GM19025 (cell line): ENCODE measurements around the gene SERPINA9.

ENCODE experiments used
- ATAC-seq: cut with Tn5 transposase; IDR thresholded peaks from one replicate; pipeline ENCODE4 v1.9.1; 2021; ENCODE audit warnings: mild to moderate bottlenecking, low read depth, moderate library complexity; ENCODE audit not compliant: unreplicated experiment

Gene SERPINA9

DNA sequence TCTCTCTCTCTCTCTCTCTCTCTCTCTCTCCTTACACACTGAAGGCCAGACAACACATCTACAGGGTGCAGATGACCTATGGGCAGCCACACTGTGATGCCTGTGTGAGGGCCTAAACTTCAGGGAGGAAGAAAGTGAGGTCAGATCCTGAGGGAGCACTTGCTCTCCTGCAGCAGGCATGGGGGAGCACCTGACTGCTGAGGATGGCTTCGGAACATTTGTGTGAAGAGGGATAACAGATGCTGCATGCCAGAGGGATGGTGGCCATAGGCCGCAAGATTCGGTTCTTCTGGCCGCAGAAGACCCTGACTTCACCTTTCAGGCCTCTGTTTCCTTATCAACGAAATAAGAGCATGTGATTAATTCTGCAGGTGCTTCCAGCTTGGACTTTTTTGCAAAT lies 11.7 kb downstream of the SERPINA9 start:
- ATAC-seq, result no peak

DNA sequence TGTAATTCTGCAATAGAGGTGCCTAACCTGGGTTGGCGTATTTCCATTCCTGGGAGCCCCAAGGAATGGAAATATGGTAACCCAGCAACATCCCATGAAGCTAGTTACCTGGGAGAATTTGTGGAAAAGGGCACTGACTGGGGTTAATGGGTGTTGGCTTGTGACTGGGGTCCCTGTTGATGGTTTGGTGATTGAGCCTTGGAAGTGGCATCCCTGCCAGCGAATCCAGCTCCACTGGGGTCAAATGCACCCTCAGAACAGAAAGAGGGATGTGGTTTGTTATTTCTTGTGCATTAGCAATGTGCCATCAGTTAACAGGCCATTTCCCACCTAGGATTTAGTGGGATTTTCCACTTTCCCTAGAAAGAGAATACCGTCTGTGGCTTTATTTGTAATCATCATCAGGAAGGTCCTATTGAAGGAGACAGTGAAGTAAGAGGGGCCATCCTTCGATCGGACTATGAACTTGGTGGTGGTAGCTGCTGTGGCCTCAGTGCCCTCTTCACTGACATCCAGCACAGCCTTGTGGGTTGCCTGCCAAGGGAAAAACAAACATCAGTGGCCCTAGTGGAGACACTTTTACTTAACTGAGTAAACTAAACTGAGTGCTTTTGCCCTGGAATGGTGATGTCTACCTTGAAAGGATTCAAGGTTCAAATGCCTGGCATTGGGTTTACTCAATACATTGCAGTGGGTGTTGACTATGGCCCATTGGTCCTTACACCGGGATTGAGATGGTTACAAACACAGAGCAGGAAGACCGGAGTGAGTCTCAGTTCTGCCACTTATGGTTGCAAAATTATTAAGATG lies 13.0 kb downstream of the SERPINA9 start:
- ATAC-seq, result no peak

DNA sequence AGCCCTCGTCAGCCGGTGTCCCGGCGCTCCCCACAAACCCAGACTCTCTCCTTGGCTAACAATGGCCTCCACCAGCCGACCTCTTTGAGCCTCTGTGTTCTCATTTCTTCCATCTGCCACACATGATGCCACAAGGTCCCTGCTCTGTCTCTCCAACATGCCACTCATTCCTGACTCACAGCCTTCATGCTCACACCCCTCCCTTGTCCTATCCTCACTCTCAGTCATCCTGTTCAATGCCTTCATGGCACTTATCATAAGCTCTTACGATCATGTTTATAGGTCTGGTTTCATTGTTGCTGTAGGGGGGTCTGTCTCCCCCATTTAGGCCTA lies 13.8 kb downstream of the SERPINA9 start:
- no peak for ATAC-seq

DNA sequence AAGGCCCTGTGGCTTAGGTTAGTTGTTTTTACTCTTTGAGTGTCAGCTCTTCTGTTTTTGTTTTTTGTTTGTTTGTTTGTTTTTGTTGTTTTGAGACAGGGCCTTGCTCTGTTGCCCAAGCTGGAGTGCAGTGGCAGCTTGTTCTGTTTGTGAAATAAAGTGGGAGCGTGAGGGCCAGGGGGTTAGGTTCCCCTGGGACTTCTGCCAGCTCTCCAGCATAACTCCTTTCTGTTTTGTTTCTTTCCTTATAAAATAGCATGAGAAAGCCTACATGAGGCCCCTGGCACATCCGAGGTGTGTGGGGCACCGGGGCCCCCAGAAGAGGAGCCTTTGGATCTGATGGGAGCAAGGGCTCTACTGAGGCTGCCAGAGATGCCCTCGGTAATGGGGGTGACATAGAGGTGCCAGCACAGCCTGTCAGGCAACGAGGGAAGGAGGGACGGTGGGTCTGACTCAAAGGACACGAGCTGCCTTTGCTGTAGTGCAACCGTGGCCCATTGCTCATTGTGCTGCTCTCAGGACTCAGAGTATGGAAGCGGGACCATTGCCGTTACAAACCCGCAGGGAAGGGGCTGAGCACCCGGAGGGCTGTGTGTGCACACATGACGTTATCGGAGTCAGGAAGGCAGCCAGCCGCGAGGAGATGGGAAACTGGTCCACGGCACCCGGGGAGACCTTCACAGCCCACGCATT lies 14.3 kb downstream of the SERPINA9 start:
- no peak for ATAC-seq

DNA sequence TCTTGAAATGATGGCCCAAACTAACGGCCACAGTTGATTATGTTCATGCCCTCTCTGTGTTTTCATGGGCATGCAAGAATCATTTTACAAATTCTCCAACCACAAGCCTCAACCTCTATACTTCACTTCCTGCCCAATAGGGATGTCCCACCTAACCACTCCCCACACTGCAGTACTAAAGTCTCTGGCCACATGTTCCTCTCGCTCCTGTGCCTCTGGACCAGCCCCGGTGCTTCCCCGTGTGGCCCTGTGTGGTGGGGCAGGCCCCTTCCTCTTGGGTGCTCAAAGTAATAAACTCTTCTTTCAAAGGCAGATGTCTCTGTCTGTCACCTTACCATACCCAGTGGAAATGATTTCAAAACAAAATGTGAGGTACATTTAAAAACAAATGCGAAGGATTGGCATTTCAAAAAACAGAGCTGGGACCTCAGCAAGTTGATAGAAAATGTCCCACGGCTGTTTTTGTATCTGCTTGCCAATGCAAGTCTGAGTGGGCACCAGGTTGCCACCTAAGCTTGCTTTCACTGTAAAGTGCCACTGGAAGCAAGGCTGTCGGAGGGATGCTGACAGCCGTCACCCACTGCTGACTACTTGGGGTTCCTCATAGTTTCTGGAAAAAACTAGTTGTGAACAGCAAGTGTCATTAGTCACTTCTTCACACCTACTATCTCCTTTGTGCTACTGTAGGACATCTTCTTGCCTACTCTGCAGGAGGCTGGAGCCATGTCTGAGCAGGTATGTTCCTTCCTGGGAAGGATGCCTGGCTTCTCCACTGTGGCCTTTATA lies 15.2 kb downstream of the SERPINA9 start:
- no peak for ATAC-seq

DNA sequence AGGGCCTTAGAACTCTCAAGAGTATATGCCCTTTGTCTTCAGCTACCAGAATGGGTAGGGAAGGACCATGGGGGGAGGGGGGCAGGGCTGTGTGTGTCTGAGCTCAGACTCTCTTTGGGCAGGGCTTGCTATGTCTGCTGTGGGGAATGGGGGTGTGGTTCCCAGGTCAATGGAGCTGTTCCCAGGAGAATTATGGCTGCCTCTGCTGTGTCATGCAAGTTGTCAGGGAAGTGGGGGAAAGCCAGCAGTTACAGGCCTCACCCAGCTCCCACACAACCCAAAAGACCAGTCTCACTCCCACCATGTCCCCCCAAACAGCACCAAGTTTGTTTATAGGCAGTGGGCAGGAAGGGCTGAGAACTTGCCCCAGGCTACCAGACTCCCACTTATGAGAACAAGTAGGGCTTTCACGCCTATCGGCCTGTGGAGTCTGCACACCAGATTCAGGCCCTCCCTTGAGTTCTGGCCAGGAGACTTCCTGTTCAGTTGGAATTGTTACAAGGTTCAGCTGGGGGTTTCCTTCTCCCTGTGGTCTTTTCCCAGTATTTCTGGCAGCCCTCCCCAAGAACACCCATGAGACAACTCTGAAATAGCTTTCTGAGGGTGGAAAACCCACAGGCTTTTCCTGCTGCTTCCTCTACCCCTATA lies 17.3 kb downstream of the SERPINA9 start:
- ATAC-seq, result no peak

DNA sequence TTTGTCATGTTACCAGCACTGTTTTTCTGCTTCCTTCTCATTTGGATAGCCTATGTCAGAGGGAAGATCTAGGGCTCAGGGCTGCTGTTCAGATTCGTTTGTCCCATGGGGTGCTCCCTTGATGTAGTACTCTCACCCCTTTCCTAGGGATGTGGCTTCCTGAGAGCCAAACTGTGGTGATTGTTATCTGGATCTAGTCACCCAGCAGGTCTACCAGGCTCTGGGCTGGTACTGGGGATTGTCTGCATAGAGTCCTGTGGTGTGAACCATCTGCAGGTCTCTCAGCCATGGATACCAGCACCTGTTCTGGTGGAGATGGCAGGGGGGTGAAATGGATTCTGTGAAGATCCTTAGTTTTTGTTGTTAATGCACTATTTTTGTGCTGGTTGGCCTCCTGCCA lies 17.9 kb downstream of the SERPINA9 start:
- no peak for ATAC-seq

DNA sequence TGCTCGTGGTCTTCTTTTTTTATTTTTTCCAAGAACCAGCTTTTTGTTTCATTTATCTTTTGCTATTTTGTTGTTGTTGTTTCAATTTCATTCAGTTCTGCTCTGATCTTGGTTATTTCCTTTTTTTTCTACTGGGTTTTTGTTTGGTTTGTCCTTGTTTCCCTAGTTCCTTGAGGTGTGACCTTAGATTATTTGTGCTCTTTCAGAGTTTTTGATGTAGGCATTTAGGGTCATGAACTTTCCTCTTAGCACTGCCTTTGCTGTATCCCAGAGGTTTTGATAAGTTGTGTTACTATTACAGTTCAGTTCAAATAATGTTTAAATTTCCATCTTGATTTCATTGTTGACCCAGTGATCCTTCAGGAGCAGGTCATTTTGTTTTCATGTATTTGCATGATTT lies 20.1 kb downstream of the SERPINA9 start:
- no peak for ATAC-seq

DNA sequence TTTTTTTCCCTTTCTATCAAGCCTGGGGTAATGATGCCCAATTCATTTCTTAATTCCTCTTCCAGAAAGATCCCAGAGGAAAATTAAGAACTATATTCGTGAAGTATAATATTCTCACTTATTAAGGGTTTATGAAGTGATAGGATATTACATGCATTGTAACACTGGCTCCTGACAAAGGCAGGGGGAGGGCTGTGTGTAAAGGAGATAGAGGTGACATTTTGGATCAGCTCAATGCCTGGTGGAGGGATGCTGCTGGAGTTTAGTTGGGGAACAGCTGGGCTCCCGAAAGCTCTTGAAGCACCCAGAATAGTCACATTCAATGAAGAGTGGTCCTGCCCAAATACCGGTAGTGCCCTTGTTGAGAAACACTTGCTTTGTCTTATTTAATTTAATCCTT lies 24.2 kb downstream of the SERPINA9 start:
- ATAC-seq, result no peak

DNA sequence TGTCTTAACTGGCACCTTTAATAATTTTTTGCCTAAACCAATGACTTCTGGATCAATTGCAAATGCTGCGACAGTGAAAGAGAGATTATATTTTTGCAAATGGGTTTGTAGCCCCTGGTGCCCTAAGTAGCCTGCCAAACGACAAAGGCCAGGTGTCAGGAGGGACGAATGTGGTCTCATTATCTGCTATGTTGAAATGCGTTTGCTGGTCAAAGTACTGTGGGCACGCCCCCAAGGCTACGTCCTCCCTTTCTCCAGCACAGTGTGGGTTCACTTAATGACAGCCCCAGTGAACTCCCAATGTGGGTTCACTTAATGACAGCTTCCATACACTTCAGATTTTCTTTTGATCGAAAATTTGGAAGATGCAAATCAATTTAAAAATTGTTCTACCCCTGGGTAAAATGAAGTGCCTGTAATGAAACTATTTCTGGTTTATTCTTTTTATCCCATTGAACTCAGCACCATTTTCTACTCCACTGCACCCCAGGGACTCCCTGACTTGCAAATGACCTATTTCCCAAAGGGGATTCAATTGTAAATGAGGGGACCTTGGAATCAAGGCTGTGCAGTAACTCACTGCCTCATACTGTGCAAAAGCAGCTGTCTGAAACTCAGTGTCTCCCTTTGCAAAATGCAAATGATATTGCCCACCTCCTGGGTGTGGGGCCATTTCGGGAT lies 24.8 kb downstream of the SERPINA9 start:
- ATAC-seq, result no peak

DNA sequence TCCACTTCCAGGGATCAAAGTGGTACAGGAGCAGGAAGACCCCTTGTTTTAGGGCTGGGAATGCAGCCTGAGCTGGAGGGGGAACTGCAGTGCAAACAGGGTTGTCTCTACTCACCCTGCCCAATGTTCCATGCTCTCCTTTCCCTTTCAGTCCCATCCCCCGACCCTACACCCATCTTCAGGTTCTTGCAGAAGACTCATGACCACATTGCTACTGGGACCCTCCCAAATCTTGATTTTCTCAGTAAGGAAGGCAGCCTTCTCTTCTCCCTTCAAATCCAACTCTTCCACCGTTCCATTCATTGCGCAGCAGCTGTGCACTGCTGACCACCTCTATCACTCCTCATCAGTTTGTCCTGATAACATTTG lies 25.3 kb downstream of the SERPINA9 start:
- no peak for ATAC-seq

DNA sequence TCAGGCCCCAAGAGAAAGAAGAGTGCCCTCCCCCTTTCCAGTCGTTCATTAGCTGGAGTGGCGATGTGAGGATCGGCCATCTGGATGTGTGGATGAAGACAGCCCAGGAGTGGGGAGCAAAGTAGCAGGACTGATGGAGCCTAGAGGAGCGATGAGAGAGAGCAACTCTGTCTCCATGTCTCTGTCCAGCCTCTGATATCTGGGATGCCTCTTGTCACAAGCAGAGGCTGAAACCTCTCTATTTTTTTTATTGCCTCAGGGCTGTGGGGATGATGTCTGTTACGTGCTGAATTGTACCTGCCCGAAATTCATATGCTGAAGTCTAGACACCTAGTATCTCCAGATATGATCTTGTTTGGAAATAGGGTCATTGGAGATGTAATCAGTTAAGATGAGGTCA lies 26.1 kb downstream of the SERPINA9 start:
- ATAC-seq, result no peak

DNA sequence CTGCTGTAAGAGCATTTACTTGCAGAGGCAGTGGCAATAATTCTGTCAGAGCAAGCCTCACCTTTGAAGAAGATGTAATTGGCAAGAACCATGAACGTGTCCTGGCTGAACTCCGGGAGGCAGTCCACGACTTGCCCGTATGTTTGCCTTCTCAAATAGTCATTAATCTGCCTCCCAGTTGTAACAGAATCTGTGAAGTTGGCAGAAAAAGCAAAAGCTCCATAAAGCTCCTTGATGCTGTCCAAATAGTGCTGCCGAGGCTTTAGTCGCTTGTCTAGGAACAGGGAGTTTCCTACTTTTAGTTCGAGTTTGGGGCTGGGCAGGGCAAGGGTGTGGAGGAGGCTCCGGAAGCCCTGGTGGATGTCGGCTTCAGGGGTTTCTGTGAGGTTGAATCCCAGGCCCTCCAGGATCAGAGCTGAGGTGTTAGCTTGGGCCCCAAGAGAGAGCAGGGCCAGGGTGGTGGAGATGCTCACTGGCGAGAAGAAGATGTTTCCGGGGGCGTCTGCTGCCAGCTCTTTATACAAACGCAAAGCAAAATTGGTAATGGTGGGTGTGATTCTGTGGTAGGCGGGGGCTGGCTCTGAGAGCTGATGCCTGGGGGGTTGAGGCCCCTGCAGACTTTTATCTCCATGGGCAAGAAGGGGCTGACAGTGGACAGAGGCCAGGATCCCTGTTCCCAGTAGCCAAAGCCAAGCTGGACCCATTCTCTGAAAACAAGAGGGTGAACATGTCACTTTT lies 27.8 kb downstream of the SERPINA9 start:
- ATAC-seq, result no peak

DNA sequence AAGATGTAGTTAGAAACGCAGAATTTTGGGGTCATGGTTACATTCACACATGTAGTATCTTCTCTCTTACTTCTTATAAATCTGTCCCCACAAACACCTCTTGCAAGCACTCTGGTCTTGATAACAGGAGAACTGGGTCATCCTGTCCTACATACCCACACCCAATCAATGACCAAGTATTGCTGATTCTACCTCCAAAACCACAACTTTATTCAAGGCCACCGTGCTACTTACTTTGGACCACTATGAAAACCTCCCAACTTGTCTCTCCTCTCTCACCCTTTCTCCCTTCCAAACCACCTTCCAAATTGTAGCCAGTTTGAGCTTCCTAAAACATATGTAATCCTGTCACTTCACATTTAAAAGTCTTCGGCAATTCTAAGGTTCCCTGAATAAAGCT lies 28.8 kb downstream of the SERPINA9 start:
- ATAC-seq, result no peak

DNA sequence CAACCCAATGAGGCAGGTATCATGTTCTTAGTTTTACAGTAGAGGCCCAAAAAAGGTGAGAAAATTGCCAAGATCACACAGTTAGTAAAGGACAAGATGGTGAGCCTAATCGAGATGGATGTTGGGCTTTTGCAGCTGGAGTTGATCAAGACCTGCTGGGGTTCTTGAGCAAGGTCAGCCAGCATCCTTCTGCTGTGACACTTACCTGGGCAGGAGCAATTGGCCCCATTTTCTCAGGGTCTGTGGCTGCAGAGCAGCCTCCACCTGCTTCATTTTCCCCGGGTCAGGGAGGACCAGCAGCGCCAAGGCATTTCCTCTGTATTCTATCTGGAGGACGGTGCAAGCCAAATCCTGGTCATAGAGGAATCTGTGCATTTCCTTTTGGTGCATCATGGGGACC lies 29.9 kb downstream of the SERPINA9 start:
- ATAC-seq, result no peak

DNA sequence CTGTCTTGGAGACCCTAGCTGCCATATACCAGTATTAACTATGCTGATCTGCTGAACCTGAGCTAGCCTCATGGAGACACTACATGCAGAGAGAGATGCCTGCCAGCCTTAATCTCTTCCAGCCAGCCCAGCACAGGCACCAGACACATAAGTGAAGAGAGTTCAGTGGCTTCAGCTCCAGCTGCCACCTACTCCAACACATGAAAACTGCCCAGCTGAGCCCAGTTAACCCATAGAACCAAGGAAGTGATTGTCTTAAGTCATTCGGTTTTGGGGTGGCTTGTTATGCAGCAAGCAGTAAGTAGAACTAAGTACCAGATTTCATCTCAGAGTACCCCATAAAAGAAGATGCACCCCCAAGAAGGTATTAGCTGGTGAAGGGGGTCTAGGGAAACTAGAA lies 31.0 kb downstream of the SERPINA9 start:
- ATAC-seq, result no peak

DNA sequence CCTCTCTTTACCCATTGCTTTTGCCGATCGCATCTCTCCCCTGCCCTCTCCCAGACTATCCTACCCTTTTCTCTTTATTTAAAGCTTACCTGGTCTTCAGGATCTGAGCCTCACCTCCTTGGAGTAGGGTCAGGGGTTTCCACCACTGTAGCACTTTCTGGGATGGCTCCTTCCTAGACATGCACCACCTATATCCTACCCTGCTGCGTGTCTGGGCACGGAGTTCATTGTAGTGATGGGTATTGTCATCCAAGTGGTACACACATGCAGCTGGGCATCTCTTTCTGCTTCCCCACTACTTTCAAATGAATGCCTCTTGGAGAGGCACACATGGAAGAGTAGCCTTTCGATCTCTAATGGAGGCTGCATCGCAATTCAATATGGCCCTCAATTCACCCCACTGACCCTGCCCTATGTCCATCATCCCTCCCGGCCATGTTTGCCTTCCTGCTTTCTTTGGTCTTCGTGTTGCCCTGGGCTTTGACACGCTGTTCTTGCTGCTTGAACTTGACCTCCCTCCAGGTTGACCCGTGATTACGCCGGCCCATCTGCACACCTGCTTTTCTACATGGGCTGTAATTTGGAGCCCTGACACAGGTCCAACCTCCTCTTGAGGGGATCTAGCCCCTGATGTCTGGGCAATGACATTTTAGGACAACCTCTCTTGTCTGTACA lies 34.3 kb downstream of the SERPINA9 start:
- ATAC-seq, result no peak

DNA sequence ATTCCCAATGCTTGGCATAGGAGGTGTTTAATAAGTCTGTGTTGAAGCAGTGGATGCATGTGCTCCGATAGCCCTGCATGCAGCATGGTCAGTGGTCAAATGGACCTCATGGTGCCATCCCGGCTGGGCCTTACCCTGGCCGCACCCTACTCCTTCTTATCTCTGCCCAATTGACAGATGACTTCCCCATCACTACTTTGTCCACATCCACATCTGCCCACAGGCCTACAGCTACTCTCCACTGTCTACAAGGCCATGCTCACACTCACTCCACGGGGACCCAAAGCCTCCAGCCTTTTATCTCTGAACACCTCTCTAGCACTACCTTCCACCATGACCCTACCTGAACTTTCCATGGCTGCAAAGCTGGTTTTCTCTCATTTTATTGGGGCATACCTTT lies 34.9 kb downstream of the SERPINA9 start:
- no peak for ATAC-seq

DNA sequence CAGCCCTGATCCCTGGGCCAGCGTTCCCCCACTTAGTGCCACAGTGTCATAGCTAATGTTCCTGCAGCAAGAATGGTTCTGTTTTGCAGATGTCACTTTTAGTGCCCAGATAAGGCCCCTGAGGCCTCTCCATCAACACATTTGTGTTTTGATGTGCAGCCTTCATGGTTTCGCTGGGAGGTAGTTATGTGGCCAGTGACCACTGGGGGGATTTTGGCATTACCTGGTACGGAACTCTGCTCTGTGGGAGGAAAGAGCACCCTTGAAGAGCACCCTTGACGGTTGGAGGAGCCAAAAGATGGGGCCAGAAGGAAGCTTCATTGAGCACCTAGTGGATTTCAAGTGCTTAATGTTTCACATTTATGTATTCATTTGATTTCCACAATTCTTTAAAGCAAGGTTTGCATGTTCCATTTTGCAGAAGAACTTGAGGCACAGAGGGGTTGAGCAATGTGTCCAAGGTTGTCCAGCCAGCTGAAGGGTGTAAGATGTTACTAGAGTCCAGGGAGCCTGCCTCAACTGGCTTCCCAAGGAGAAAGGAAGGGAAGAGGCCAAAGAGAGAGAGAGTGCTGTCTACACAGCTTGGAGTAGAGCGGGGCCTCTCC lies 36.4 kb downstream of the SERPINA9 start:
- ATAC-seq, result no peak
